ENCODE measurements around the gene TEDDM1.

TEDDM1 gene

DNA sequence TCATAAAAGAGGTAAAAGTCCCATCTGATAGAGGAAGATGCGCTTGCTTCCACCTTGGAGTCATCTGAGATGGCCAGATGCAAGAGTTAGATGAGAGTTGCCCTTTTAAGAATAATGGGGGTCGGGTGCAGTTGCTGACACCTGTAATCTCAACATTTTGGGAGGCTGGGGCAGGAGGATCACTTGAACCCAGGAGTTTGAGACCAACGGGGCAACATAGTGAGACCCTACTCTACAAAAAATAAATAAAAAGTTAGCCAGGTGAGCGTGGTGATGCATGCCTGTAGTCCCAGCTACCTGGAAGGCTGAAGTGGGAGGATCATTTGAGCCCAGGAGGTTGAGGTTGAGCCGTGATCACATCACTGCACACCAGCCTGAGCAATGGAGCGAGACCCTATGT is 13.5 kb upstream of the TEDDM1 start:
- TF ChIP-seq, protein P1, sequence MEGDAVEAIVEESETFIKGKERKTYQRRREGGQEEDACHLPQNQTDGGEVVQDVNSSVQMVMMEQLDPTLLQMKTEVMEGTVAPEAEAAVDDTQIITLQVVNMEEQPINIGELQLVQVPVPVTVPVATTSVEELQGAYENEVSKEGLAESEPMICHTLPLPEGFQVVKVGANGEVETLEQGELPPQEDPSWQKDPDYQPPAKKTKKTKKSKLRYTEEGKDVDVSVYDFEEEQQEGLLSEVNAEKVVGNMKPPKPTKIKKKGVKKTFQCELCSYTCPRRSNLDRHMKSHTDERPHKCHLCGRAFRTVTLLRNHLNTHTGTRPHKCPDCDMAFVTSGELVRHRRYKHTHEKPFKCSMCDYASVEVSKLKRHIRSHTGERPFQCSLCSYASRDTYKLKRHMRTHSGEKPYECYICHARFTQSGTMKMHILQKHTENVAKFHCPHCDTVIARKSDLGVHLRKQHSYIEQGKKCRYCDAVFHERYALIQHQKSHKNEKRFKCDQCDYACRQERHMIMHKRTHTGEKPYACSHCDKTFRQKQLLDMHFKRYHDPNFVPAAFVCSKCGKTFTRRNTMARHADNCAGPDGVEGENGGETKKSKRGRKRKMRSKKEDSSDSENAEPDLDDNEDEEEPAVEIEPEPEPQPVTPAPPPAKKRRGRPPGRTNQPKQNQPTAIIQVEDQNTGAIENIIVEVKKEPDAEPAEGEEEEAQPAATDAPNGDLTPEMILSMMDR (conservative IDR thresholded peaks at IDR 0.05) = no peak

DNA sequence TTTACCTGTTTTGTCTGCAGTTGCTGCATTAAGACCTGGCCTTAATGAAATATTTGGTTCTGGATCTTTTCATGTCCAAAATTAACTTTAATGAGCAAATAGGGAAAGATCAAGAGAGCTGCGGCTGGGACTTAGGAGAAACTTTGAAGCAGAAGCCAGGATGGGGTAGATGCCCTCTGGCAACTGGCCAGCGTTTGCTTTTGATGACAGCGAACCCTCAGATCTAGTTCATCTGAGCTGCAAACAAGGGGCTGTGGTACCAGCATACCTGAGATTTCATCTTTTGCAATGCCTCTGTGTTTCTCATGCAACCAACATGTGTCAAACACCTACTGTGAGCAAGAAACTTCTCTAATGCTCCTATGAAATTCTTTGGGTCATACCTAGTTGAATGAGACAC is 13.0 kb upstream of the TEDDM1 start:
- no peak overlapping the region for H3K27ac ChIP-seq
- TF ChIP-seq, protein P1 (conservative IDR thresholded peaks at IDR 0.05) = no peak

More for the DNA sequence above, 13.5 kb upstream of the TEDDM1 start:
- H3K27ac ChIP-seq = no peak overlapping the region

DNA sequence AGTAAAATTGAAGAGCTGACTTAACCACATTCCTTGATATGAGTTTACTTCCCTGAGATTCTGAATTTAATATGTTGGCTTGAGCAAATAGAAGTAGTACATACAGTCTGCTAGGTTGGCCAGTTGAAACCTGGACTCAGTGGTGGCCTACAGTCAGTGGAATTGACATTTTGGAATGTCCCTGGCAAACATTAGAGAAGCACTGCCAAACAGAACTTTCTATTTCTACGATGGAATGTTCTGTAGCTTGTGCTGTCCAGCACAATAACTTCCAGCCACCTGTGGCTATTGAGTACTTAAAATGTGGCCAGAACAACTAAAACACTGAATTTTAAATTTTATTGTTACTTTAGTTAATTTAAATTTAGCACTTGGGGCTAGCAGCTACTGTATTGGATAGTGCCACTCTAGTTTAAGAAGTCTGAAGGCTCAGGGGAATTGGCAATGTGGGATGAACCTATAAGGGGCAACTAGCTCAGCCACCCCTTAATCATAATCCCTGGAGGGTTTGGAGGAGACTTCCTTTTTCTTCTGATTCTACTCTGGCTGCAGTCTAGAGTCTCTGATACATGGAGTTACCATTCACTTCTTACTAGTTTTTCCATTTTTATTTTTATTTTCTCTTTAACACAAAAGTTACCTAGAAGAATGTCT is 10.3 kb upstream of the TEDDM1 start:
- H3K27ac ChIP-seq = peak overlapping the region; percentile 14; the same call in 1 of the 2 replicates
- TF ChIP-seq, protein P1 (conservative IDR thresholded peaks at IDR 0.05) = no peak

DNA sequence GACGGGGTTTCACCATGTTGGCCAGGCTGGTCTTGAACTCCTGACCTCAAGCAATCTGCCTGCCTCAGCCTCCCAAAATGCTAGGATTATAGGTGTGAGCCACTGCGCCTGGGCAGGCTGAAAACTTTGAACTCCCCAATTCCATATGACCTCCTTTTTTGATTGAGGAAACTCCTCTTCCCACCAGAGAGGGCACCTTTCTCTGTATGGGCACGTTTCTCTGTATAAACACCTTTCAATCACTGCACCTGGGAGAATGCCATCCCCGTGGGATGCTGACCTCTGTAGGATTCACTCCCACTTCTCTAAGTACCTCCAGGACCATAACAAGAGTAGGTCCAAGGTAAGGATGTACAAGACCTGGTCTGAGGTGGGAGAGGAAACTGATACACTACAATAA is 9.7 kb upstream of the TEDDM1 start:
- TF ChIP-seq, protein P1 (conservative IDR thresholded peaks at IDR 0.05) = no peak
- peak overlapping the region; percentile 14; the same call in 1 of the 2 replicates for H3K27ac ChIP-seq

- no peak overlapping the region for H3K27ac ChIP-seq
- TF ChIP-seq, protein P1 (conservative IDR thresholded peaks at IDR 0.05) = no peak
These were observed 8.1 kb upstream of the TEDDM1 start for GRCh38 chr1:182408435-182409075.

GRCh38 chr1:182407724-182408123 is 7.3 kb upstream of the TEDDM1 start:
- no peak overlapping the region for H3K27ac ChIP-seq
- TF ChIP-seq, protein P1 (conservative IDR thresholded peaks at IDR 0.05) = no peak

GRCh38 chr1:182406012-182406411 is 5.5 kb upstream of the TEDDM1 start:
- TF ChIP-seq, protein P1 (conservative IDR thresholded peaks at IDR 0.05) = no peak
- H3K27ac ChIP-seq = no peak overlapping the region
